Glutamatergic neuron (in vitro differentiated cells): ENCODE data around the gene RTCB. TPM values are rescaled to one million over a fixed set of nuclear protein-coding genes. Genes with fewer than 3 reads are reported as not detected.

Experiments
- DNase-seq: peaks from one replicate; pipeline ENCODE4 v3.0.0; 2022
- H3K27ac Mint-ChIP-seq: one replicate; pipeline ENCODE4 v1.8.0; 2020; ENCODE audit warnings: mild to moderate bottlenecking, mixed read lengths, inconsistent platforms; ENCODE audit not compliant: unreplicated experiment
- H3K27me3 Mint-ChIP-seq: one replicate; pipeline ENCODE4 v1.8.0; 2020; ENCODE audit warnings: mild to moderate bottlenecking, moderate library complexity, mixed read lengths, inconsistent platforms; ENCODE audit not compliant: unreplicated experiment
- H3K36me3 Mint-ChIP-seq: one replicate; pipeline ENCODE4 v1.8.0; 2020; ENCODE audit warnings: mild to moderate bottlenecking, mixed read lengths, inconsistent platforms; ENCODE audit not compliant: unreplicated experiment
- H3K4me1 Mint-ChIP-seq: one replicate; pipeline ENCODE4 v1.8.0; 2020; ENCODE audit warnings: mild to moderate bottlenecking, low read depth, mixed read lengths, inconsistent platforms; ENCODE audit not compliant: unreplicated experiment
- H3K4me3 Mint-ChIP-seq: one replicate; pipeline ENCODE4 v1.8.0; 2020; ENCODE audit warnings: mild to moderate bottlenecking, mixed read lengths, inconsistent platforms; ENCODE audit not compliant: unreplicated experiment
- H3K9me3 Mint-ChIP-seq: one replicate; pipeline ENCODE4 v1.8.0; 2020; ENCODE audit warnings: mild to moderate bottlenecking, moderate library complexity, mixed read lengths, inconsistent platforms; ENCODE audit not compliant: unreplicated experiment
- long read RNA-seq: library from polyadenylated mRNA; unstranded; transcript quantifications from one replicate; pipeline ENCODE4 v2.0.0, GENCODE V29; 2020; ENCODE audit not compliant: unreplicated experiment
- total RNA-seq: library from RNA; stranded (reverse); fragmentation: NEBNext Ultra II Directional; extraction: Animal tissue kit (Norgen Biotek cat#: 25700); gene quantifications from one replicate; pipeline ENCODE4 v1.2.1, GENCODE V29; 2021; ENCODE audit not compliant: unreplicated experiment
- TF ChIP-seq, protein P1 (sequence below): fragments of 200-600 bp; sonication (generic); IDR thresholded peaks from one replicate; pipeline ENCODE4 v1.5.0; 2021; ENCODE audit not compliant: partially characterized antibody, unreplicated experiment

The RTCB gene
- 87.6 TPM for total RNA-seq
- long read RNA-seq, transcript RTCB-201 (12 exons, 2,027 nt) = major isoform, 182 of 209 reads
- long read RNA-seq, partial matches to known transcripts = 1 of 209 reads
- long read RNA-seq, other reads (novel, unspliced or antisense) = 22 of 209 reads

DNA sequence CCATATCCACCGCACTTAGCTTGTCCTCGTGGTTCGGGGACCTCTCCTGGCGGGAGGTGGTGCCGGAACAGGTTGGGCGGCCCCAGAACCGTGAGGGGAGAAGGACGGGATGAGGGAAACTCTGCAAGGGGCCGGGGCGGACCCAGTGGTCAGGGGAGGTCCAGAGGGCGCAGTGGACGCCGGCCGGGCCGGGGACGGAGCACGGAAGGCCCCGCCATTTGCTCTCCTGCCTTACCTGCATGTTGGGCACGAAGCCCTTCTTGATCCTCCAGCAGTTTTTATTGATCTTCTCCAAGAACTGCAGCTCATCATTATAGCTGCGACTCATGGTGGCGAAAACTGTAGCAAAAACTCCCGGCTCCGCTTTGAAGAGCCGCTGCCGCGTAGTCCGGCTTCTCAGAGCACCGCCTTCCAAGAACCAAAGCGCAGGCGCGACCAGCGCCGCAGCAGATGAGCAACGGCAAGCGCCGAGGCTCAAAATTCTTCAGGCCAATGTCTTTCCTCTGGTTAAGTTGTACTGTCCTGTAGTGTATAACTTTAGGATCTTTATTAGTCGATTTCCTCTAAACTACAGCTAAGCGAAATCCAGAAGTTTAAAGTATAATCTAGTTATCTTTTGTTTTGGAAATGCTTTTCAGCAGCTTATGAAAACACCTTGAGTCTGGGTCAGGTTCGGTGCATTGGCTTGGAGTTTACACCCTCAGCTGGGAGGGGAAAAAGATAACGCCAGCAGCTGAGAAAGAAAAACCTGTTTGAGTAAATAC, at the start of gene RTCB:
RTCB (minus strand) TSS at position 419 of the 764 bp plus-strand sequence; CDS start at position 328, 91 bp downstream.
- TF ChIP-seq, protein P1, sequence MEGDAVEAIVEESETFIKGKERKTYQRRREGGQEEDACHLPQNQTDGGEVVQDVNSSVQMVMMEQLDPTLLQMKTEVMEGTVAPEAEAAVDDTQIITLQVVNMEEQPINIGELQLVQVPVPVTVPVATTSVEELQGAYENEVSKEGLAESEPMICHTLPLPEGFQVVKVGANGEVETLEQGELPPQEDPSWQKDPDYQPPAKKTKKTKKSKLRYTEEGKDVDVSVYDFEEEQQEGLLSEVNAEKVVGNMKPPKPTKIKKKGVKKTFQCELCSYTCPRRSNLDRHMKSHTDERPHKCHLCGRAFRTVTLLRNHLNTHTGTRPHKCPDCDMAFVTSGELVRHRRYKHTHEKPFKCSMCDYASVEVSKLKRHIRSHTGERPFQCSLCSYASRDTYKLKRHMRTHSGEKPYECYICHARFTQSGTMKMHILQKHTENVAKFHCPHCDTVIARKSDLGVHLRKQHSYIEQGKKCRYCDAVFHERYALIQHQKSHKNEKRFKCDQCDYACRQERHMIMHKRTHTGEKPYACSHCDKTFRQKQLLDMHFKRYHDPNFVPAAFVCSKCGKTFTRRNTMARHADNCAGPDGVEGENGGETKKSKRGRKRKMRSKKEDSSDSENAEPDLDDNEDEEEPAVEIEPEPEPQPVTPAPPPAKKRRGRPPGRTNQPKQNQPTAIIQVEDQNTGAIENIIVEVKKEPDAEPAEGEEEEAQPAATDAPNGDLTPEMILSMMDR = no peak
- Mint-ChIP-seq H3K27me3 (no peaks in the 10 kb centered on the region), H3K27ac (peak within 1 kb of the TSS; percentile 92), H3K9me3 (peaks cover 2% of the 10 kb centered on the region), H3K4me3 (peak within 1 kb of the TSS; percentile 97), H3K36me3 (no peaks in the 10 kb centered on the region), H3K4me1 (peaks cover 12% of the 10 kb centered on the region)
- DNase-seq = peak; percentile 96

DNA sequence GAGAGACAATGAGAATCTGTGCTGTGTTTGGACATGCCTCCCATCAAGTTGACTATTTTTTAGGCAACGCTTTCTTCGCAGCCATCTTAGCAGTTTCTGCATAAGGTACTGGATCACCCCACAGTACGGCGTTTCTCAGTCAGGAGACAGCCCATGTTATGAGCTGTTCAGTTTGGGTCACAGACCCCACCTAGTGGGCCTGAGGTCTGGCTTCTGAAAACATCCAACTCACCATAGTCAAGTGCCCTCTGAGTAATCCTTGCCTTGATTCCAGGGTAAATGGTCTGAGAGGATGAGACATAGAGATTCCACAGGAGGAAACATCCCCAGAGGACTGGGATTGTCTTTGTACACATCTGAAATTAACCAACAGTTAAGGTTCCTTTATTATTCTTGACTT, 45.0 kb upstream of the RTCB start:
- Mint-ChIP-seq H3K36me3 (no peaks in the 10 kb centered on the region), H3K4me3 (no peak overlapping the region), H3K27ac (no peak overlapping the region), H3K27me3 (peaks cover 4% of the 10 kb centered on the region), H3K4me1 (no peaks in the 10 kb centered on the region), H3K9me3 (no peaks in the 10 kb centered on the region)
- TF ChIP-seq, protein P1 = no peak
- no peak for DNase-seq

DNA sequence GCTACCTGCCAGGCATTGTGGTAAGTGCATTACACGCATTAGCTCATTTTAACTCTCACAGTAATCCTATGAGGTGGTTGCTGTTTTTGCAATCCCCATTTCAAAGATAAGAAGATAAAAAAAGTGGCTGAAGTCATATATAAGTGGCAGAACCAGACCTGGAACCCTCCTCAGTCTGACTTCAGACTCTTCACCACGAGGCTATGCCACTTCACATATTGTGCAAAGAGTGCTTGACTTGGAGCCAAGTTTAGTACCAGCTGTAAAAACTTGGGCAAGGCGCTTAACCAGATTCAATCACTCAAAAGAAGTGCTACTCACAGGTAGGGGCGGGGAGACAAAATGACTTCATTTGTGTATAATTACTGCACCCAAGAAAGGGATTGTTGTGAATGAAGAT, 36.9 kb upstream of the RTCB start:
- Mint-ChIP-seq H3K36me3 (no peaks in the 10 kb centered on the region), H3K4me1 (no peaks in the 10 kb centered on the region)

DNA sequence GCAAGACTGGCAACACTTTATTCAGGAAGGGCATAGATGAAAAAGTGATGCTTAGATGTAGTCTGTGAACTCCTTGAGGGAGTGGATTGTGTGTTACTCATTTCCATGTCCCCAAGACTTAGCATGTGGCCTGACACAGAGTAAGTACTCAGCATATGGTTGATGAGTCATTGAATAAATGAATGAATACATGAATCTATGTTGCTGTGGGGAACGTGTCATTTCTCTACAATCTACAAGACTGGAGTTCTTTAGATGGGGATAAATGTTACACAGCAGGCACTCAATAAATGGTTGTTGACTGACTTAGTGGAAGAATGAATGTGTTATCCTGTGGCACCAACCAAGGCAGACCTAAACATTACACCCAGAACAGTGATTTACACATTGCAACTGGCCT, 34.3 kb upstream of the RTCB start:
- H3K27me3 Mint-ChIP-seq = no peaks in the 10 kb centered on the region
- TF ChIP-seq, protein P1 = no peak
- no peak for DNase-seq
- no peaks in the 10 kb centered on the region for H3K36me3 Mint-ChIP-seq
- no peaks in the 10 kb centered on the region for H3K4me1 Mint-ChIP-seq
- no peaks in the 10 kb centered on the region for H3K9me3 Mint-ChIP-seq
- H3K27ac Mint-ChIP-seq = no peak overlapping the region
- H3K4me3 Mint-ChIP-seq = no peak overlapping the region

More for the DNA sequence above, 36.9 kb upstream of the RTCB start:
- TF ChIP-seq, protein P1 = no peak
- no peaks in the 10 kb centered on the region for H3K9me3 Mint-ChIP-seq
- H3K27me3 Mint-ChIP-seq = no peaks in the 10 kb centered on the region
- no peak for DNase-seq
- H3K27ac Mint-ChIP-seq = no peak overlapping the region
- no peak overlapping the region for H3K4me3 Mint-ChIP-seq

DNA sequence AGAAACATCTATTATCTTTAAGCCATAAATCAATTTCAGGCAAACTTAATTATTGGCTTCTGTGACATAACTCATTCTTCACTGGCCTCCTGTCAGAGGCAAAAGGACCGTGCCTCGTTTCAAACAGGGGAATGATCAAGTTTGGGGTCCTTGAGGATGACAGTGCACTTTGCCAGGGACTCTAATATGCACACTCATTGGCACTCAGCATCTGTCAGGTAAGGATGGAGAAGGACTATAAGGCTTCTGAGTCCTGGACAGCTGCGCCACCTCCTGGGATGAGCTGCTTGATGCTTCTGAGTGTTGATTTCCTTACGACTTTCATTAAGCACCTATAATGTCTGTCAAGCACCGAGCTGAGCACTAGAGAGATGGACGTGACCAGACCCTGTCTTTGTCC, 32.0 kb upstream of the RTCB start:
- Mint-ChIP-seq H3K9me3 (no peaks in the 10 kb centered on the region), H3K27me3 (no peaks in the 10 kb centered on the region), H3K4me1 (no peaks in the 10 kb centered on the region), H3K36me3 (no peaks in the 10 kb centered on the region), H3K4me3 (no peak overlapping the region), H3K27ac (no peak overlapping the region)
- no peak for DNase-seq
- TF ChIP-seq, protein P1 = no peak
